ENCODE results near the gene URM1. TPM values are rescaled to one million over a fixed set of nuclear protein-coding genes. Genes with fewer than 3 reads are reported as not detected.

Gene URM1
- total RNA-seq (2021) = 46.1 and 46.6 TPM in 2 replicates
- long read RNA-seq, transcript URM1-203 (5 exons, 2,650 nt) = major isoform, 141 of 181 reads
- long read RNA-seq, transcript URM1-204 (4 exons, 2,944 nt) = minor isoform, 5 of 181 reads
- long read RNA-seq, transcript URM1-205 (5 exons, 723 nt) = minor isoform, 15 of 181 reads
- long read RNA-seq, partial matches to known transcripts = 3 of 181 reads
- long read RNA-seq, other reads (novel, unspliced or antisense) = 15 of 181 reads

DNA sequence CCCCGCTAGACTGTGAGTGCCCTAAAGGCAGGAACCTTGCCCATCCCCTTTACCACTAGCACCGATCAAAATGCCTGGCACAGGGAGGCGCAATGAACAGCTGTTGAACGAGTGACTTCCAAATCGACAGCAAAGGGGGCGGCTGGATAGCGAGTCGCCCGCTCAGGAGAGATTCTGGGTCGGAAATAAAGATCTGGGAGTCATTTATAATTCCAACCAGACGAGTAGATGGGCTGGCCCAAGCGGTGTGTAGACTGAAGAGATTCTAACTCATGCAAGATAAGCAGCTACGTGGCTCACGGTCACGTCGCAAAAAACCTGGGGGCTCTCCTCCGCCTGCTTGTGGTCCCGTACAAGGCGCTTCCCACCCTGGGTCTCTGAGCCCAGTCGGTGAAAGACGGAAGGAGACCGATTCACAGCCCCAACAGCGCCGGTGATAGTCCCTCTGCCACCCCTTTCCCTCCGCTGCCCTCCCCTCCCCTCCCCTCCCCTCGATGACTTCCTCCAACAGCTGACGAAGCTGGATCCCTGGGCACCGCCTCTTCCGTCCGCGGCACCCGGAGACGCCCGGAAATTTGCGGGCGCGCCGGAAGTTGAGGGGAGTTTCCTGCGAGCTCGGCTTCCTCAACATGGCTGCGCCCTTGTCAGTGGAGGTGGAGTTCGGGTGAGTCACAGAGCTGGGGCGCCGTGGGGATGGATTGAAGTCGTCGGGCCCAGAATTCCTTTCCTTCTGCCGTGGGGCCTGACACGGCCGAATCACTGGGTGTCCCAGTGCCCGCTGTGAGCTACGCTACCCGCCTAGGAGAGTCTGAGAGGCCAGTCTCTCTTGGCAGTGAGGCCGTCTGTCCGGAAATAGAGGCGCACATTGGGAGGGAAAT is at the start of gene URM1:
URM1 (plus strand) TSS at position 623 of the 878 bp plus-strand sequence; CDS start at position 630, 7 bp downstream.
- Histone ChIP-seq H2AK5ac (ENCODE audit: insufficient read length, low read length) (no peak within 1 kb of the TSS), H4K91ac (ENCODE audit: insufficient read length, low read depth, low read length) (no peak within 1 kb of the TSS), H3T11ph (ENCODE audit: low read length) (no peak within 1 kb of the TSS), H3K56ac (ENCODE audit: insufficient read length, low read depth, low read length) (no peak within 1 kb of the TSS), H3K18ac (ENCODE audit: insufficient read length, low read depth, low read length) (no peak within 1 kb of the TSS), H2AFZ (ENCODE audit: low read length) (no peak within 1 kb of the TSS), H3K9ac (ENCODE audit: extremely low read depth, insufficient read length, low read length) (peak within 1 kb of the TSS; percentile 67), H2BK120ac (ENCODE audit: low read depth, low read length, poor library complexity, severe bottlenecking) (no peak within 1 kb of the TSS), H2BK12ac (ENCODE audit: insufficient read length, low read depth, low read length) (no peak within 1 kb of the TSS), H3K79me2 (ENCODE audit: insufficient read depth, low read length) (peaks cover 6% of the 10 kb centered on the region; the same call in 1 of the 2 replicates), H4K8ac (replicated peaks; ENCODE audit: insufficient read length, low read depth, low read length) (no peak within 1 kb of the TSS), H3K4ac (ENCODE audit: low read depth, low read length) (no peak within 1 kb of the TSS), H3K23me2 (ENCODE audit: insufficient read length, low read depth, low read length, poor library complexity, severe bottlenecking) (no peaks in the 10 kb centered on the region), H2BK5ac (ENCODE audit: insufficient read length, low read length) (no peak within 1 kb of the TSS), H3K23ac (ENCODE audit: insufficient read length, low read depth, low read length) (no peak within 1 kb of the TSS), H3K79me1 (ENCODE audit: insufficient read depth, low read depth, low read length, poor library complexity, severe bottlenecking) (peaks cover 14% of the 10 kb centered on the region), H3K4me1 (ENCODE audit: insufficient read depth, low read length) (peaks cover 3% of the 10 kb centered on the region; the same call in 1 of the 2 replicates), H4K20me1 (ENCODE audit: control insufficient read depth, insufficient read depth, insufficient read length) (no peaks in the 10 kb centered on the region), H3K4me2 (ENCODE audit: insufficient read depth, insufficient read length, low read length) (peak within 1 kb of the TSS; percentile 99), H2BK20ac (ENCODE audit: low read depth, low read length, poor library complexity, severe bottlenecking) (no peak within 1 kb of the TSS), H3K27ac (ENCODE audit: insufficient read length, low read depth, low read length) (no peak within 1 kb of the TSS), H4K5ac (ENCODE audit: insufficient read length, low read depth, low read length) (no peak within 1 kb of the TSS), H3K9me3 (ENCODE audit: control insufficient read depth, low read depth, low read length) (no peaks in the 10 kb centered on the region), H2BK15ac (ENCODE audit: low read depth, low read length) (no peak within 1 kb of the TSS), H3K27me3 (ENCODE audit: insufficient read depth, low read length) (peaks cover 8% of the 10 kb centered on the region; the same call in 1 of the 2 replicates), H3K14ac (ENCODE audit: insufficient read depth, low read length) (no peak within 1 kb of the TSS)
- WGBS (ENCODE audit: extremely low coverage, insufficient read length, low lambda C conversion rate) = no CpG with 5 or more reads among the region's 55 CpGs
- peak within 1 kb of the TSS; percentile 95 to 99 for H3K4me3 Mint-ChIP-seq
- peak; percentile 97 for DNase-seq
- H3K9me3 Mint-ChIP-seq = peaks cover 0 to 4% of the 10 kb centered on the region in 2 experiments; a peak in 1 of 5 replicates
- peaks cover 0 to 4% (median 0%) of the 10 kb centered on the region in 3 experiments; a peak in 3 of 7 replicates for H3K36me3 Mint-ChIP-seq (ENCODE audit: insufficient read depth in 1 of 3, low read depth in 3 of 3)
- H3K27me3 Mint-ChIP-seq (ENCODE audit: low read depth) = peaks cover 51% of the 10 kb centered on the region
- TF ChIP-seq, protein P1, sequence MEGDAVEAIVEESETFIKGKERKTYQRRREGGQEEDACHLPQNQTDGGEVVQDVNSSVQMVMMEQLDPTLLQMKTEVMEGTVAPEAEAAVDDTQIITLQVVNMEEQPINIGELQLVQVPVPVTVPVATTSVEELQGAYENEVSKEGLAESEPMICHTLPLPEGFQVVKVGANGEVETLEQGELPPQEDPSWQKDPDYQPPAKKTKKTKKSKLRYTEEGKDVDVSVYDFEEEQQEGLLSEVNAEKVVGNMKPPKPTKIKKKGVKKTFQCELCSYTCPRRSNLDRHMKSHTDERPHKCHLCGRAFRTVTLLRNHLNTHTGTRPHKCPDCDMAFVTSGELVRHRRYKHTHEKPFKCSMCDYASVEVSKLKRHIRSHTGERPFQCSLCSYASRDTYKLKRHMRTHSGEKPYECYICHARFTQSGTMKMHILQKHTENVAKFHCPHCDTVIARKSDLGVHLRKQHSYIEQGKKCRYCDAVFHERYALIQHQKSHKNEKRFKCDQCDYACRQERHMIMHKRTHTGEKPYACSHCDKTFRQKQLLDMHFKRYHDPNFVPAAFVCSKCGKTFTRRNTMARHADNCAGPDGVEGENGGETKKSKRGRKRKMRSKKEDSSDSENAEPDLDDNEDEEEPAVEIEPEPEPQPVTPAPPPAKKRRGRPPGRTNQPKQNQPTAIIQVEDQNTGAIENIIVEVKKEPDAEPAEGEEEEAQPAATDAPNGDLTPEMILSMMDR (conservative IDR thresholded peaks at IDR 0.05) = no peak
- H3K27ac Mint-ChIP-seq = peak within 1 kb of the TSS; percentile 79 to 95 (median 94); a peak in 6 of 7 replicates
- peaks cover 20 to 22% of the 10 kb centered on the region in 2 experiments for H3K4me1 Mint-ChIP-seq

All from H9 (cell line).